Left forelimb (tissue), 1 donor: Measurements from ENCODE around the gene DAPK1.
"Not testable (repeated sequence)": the region's sequence is repeated elsewhere in the genome, so short reads cannot be mapped to it uniquely, and the experiment has no call there.

ENCODE experiments used
- DNase-seq: peaks from one replicate; pipeline ENCODE4 v3.0.0-alpha.2; 2018; ENCODE audit warnings: low spot score

Gene DAPK1

GRCh38 chr9:87498046-87498810, 561 bp downstream of the DAPK1 start:
- peak; percentile 73 for DNase-seq

GRCh38 chr9:87498811-87499360, 1.2 kb downstream of the DAPK1 start:
- DNase-seq: no peak

GRCh38 chr9:87499424-87500017, 1.9 kb downstream of the DAPK1 start:
- DNase-seq: no peak

GRCh38 chr9:87500491-87501270, 3.0 kb downstream of the DAPK1 start:
- no peak for DNase-seq

GRCh38 chr9:87501271-87501656, 3.6 kb downstream of the DAPK1 start:
- DNase-seq: not testable (repeated sequence)

- no peak for DNase-seq
Measured at GRCh38 chr9:87501806-87502205, 4.1 kb downstream of the DAPK1 start.

GRCh38 chr9:87502391-87503221, 4.9 kb downstream of the DAPK1 start:
- DNase-seq: no peak

GRCh38 chr9:87503430-87503829, 5.8 kb downstream of the DAPK1 start:
- no peak for DNase-seq

GRCh38 chr9:87503927-87504326, 6.3 kb downstream of the DAPK1 start:
- no peak for DNase-seq

GRCh38 chr9:87504938-87505337, 7.3 kb downstream of the DAPK1 start:
- DNase-seq: no peak

- DNase-seq: no peak
Measured at GRCh38 chr9:87505869-87506678, 8.4 kb downstream of the DAPK1 start.

GRCh38 chr9:87507576-87507975, 9.9 kb downstream of the DAPK1 start:
- no peak for DNase-seq

- no peak for DNase-seq
Measured at GRCh38 chr9:87510252-87510683, 12.6 kb downstream of the DAPK1 start.

- no peak for DNase-seq
Measured at GRCh38 chr9:87512311-87512710, 14.6 kb downstream of the DAPK1 start.

GRCh38 chr9:87513161-87513560, 15.5 kb downstream of the DAPK1 start:
- DNase-seq: no peak

- DNase-seq: no peak
Measured at GRCh38 chr9:87513880-87514535, 16.3 kb downstream of the DAPK1 start.

GRCh38 chr9:87515006-87515405, 17.3 kb downstream of the DAPK1 start:
- no peak for DNase-seq

GRCh38 chr9:87515588-87516221, 18.0 kb downstream of the DAPK1 start:
- no peak for DNase-seq

- DNase-seq: no peak
Measured at GRCh38 chr9:87516222-87516925, 18.7 kb downstream of the DAPK1 start.
